GM19023 (cell line): ENCODE data around the gene DRAM1.

Experiments used
- ATAC-seq: cut with Tn5 transposase; IDR thresholded peaks from one replicate; pipeline ENCODE4 v1.9.1; 2021; ENCODE audit warnings: mild to moderate bottlenecking, moderate library complexity; ENCODE audit not compliant: unreplicated experiment

Gene DRAM1

DNA sequence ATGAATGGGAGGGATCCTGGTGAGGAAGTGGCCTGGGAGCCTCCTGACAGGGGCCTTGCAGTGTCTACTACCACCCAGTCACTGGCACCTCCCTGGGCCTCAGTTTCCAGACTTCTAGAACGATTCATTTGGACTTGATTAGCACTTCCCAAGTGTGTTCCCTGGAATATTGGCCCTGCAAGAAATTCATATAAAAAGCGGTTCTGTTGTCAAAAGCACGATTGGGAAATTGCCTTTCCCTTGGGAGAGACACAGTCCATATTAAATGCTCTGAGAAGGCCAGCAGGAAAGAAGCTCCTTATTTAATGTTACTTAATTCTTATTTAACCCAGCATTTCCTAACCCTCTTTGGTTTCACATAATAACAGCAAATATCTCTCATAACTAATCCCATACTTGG, 61.9 kb downstream of the DRAM1 start:
- no peak for ATAC-seq

DNA sequence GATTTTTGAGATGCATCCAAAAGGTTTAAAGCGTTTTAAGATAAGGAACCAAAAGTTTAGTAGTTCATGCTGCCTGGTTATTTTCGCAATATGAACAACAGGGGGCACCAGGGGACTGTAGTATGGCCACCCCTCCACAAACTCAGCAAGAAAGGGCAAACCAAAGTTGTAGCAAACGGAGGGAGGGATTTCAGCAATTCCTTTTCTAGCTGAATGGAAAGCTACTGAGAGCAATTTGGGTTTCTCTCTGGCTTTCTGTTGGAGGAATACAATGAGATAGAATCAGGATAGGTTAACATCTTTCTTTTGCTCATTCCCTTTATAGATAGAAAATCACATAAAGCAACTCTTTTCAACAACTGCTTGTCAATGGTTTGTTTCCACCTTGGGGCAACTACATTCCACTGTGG, 62.5 kb downstream of the DRAM1 start:
- no peak for ATAC-seq

GRCh38 chr12:101940400-101940950, 63.1 kb downstream of the DRAM1 start:
- ATAC-seq = no peak

DNA sequence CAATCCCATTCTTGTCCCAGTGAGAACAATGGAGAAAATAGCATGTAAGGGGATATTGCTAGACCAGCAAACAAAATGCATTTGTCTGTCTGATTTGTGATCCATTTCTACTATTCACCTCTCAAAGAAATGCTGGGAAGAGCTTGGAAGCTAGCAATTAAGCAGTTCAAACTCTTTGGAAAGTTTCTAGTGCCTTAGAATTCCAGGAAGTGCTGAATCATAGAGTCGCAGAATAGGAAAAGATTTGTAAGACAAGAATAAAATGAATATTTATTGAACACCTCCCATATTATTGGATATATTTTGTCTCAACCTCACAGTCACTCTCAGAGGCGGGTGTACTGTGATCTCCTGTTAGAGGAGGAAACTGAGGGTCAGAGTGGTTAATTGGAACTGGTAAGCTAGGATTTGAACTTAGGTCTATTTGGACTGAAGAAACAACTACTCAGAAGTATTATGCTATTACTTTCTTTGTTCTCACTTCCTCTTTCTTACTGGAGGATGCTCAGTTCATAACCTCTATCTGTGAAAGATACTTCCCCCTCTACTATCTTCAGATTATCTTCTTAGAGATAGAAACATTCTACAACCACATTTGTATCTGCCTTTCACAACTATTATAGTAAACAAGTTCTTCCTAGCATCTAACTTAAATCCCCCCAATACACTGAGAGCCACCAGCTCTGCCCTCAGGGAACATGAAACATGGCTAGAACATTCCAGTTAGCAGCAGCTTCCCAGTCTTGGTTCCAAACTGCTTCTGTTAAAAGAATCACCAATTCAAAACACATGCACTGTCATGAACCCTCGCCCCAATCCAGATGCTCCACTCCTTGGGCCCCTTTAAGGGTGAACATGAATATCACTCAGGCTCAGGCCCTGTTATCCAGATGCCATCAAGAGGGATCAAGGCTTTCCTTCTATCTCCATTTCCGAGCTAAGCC, 64.2 kb downstream of the DRAM1 start:
- ATAC-seq = peak; percentile 62

DNA sequence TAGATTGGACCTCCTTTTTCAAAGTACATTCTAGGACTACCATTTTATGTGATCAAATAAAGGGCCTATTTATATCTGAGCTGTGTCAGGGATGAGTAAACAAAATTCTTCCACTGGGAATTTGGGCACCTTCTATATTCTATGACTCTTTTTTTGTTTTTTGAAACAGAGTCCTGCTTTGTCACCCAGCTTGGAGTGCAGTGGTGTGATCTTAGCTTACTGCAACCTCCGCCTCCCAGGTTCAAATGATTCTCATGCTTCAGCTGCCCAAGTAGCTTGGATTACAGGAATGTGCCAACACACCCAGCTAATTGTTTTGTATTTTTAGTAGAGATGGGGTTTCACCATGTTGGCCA, 64.8 kb downstream of the DRAM1 start:
- ATAC-seq = no peak

DNA sequence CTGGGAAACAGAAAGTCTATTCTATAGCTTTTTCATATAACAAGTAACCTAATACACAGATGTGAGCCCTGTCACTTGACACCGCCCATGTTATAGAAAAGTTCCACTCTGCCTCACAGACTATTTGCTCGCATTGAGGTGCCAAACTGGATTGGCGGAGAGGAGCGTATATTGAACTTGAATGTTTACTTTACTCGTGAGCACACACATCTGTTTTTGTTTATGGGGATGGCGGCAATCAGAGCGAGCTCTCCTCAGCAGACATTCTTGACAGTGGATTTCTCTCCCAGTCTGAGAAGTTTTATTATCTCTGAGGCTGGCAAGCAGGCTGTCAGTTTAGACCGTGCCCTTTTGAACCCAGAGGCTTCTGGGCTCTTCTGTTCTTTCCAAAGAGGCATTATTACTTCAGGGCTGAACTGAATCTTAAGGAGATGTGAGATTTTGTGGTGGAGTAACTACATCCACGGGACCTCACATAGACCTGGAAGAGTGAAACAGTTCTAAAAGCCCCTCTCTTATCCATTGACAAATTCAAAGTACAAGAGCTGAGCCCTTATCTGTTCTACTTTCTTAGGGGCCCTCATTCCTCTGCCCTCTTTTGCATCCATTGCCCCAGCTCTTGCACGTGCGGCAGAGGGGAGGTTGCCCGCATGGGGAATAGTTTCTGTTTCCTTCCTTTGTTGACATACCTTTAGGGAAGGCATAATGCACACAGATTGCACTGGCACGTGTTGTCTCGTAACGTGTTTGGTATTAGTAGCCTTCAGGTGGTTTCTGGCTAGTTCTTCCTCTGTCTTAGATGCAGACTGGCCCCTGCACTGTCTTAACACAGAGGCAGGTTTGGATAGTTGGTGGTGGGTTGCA, 68.2 kb downstream of the DRAM1 start:
- no peak for ATAC-seq

- no peak for ATAC-seq
Measured at GRCh38 chr12:101946233-101946611, 68.8 kb downstream of the DRAM1 start.

DNA sequence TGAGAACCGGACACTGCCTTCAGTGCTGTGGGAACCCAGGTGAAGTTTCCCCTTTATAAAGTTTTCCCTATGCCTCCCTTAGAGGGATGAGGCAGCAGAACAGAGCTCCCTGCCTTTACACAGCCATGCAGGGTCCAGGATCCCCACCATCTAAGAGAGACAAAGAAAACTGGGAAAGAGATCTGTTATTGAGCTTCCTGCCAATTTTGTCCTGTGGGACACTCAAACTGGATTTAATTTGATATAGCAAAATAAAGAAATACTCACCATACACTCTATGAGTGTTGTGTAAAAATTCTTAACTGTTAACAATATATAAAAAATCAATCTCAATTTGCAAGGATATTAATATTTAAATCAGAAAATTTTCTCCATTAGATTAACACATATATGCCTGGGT, 69.9 kb downstream of the DRAM1 start:
- ATAC-seq = no peak

GRCh38 chr12:101948365-101948764, 71.0 kb downstream of the DRAM1 start:
- ATAC-seq = no peak

DNA sequence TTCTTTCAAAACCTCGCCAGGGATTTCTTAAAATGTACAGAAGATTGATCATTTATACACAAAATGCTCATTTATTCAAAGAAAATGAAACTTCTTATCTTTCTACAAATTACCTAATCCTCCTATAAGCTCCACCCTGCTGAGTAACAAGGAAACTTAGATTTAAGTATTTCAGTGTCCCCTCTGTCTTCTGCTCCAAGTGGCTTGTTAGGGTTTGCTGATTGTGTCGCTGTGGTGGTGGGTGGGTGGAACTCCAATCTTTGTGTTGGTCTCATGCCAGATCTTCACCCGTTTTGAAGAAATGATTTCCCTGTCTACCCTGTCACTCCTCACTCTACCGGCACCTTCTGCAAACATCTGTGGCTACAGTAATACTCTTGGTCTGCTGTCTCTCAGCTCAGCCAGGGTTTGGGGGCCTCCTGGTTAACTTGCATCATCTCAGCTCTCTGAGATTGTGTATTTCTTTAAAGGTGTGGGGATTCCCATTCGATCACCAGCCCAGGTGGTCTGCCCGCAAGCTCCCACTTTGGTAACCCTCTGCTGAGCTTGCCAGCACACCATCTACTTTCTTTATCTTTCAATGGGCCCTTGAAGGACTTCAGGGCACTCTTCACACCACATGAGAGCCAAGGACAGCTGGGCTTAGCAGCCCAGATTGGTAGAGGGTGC, 73.8 kb downstream of the DRAM1 start:
- no peak for ATAC-seq

DNA sequence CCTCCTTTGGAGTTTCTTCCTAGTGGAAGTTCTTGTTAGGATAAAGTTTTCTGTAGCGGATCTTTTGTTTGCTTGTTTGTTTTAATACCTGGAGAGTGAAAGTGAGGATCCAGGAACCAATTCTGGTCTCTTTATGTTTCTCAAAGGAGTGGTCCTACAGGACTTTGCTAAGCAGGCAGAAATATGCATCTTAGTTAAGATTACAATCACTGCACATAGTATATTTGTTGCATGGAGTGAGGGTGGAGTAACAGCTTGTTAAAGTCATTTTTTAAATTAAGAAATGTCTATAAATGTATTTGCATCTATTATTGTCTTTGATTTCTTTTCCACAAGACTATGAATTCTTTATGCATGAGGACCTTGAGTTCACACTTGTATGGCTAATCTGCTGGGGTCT, 76.7 kb downstream of the DRAM1 start:
- no peak for ATAC-seq

- ATAC-seq = no peak
Measured at GRCh38 chr12:101954676-101955075, 77.3 kb downstream of the DRAM1 start.

DNA sequence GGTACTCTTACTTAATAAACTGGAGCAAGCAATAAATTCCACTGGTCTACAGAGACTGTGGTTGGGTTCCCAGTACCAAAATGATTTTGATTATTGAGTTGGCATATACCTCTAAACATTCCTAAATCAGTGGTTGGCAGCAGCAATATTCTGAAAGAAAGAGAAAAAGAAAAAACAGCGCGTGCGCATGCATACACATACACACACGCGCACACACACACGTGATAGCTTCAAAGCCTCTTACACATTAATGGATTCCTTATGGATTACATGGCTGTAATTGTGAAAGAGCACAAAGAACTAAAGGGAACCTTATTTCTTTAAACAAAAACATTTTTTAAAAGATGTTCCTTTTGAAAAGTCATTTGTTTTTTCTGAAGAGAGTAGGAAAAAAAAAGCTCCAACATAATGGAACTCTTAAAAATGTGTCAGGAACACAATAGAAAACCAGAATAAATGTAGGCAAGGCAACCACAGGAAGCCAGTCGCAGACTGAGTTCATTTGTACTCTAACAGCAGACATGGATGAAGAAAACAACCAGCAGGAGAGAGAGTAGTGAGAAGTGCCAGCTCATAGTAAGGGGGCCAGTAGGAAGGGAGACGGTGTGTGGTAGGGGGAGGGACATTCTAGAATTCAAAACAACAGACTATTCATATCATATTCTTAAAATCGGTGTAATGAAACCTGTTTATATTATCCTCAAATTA, 80.0 kb downstream of the DRAM1 start:
- no peak for ATAC-seq

DNA sequence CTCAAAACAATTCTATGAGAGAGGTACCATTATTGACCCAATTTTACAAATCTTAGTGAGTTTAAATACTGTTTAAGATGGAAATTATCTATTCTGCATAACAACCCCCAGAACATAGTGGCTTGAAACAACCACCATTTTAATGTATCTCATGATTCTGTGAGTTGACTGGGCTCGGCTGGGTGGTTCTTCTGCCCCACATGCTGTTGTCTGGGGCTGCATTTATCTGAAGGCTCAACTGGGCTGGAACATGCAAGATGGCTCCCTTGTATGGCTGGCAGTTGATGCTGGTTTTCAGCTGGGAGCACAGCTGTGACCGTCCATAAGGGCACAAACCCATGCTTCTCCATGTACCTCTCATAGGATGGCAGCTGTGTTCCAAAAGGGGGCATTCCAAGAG, 82.2 kb downstream of the DRAM1 start:
- no peak for ATAC-seq

DNA sequence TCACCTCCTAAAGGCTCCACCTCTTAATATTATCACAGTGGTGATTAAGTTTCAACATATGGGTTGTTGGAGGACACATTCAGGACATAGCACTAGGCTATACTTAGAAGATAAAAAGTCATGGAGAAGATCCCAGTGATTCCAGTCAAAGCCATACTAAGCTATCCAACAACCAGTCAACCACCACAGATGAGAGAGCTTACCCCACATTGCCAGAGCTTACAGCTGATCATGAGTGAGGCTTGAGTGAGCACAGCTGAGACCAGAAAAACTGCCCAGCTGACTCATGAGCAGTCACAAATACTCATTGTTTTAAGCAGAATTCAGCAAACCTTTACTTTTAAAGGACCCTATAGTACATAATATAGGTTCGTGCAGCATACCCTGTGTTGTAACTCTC, 85.1 kb downstream of the DRAM1 start:
- no peak for ATAC-seq

- ATAC-seq = no peak
Measured at GRCh38 chr12:101963697-101964096, 86.3 kb downstream of the DRAM1 start.

GRCh38 chr12:101966496-101966895, 89.1 kb downstream of the DRAM1 start:
- ATAC-seq = no peak

DNA sequence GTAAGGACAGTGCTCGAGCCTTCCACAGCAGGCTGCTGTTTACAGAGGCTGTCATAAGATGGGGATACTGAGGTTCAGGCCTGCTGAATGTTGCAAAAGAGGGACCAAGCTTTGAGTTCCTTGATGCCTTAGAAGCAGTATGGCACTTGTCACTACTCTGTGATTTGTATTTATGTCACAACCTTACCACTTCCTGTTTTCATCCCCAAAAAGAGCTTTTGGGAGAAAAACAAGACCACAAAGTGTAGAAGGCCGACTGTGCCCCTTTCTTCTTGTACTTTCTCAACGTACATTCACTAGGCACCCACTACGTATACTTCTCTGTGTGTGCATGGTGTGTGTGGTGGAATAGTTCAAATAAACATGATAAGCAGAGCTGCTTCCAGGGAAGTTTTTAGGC, 90.1 kb downstream of the DRAM1 start:
- no peak for ATAC-seq

DNA sequence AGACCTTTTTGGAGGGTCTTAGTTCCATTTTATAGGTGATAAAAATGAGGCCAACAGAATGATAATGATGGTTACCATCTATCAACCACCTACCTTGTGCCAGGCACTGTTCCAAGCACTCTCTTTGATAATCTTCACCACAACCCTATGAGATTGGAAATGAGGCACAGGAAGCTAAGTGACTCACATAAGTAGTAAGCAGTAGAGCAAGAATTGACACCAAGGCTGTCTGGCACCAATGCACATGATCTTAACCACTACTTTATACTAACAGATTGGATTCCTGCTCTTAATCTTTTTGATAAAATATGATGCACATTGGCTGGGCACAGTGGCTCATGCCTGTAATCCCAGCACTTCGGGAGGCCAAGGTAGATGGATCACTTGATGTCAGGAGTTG, 91.4 kb downstream of the DRAM1 start:
- no peak for ATAC-seq
